ENCODE data around the gene PARVB.
A peak's percentile ranks its signal among the peaks of the same experiment; 100 is the strongest.
"Not testable (repeated sequence)": the region's sequence is repeated elsewhere in the genome, so short reads cannot be mapped to it uniquely, and the experiment has no call there.

PARVB gene

DNA sequence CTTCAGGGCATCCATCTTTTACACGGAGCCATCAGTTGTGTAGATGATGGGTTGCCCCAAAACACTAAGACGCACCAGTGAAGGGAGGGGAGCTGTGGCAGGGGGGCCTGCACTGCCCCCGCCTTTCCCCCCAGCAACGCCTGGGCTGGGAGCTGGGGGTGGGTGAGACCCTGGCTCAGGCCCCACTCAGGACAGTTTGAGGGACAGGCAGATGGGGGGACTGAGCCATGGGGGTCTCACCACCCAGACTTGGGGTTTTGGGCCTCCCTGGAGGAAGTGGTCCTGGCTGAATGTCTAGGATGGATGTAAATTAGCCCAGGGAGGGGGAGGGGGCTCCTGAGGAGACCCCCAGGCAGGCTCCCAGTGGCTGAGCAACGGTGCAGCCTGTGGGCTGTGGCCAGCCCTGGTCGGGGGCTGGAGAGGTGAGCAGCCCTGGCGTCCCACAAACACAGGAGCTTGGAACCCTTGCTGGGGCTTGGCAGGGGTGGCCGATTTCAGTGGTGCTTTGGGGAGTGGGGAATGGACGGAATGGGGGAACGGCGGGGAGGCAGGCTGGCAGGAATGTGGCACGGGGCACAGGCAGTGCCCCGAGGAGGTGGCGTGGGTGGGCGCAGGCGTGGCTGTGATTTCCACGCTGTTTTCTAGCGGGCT, 6.1 kb downstream of the PARVB start:
- DNase-seq: no peak

GRCh38 chr22:44030702-44031082, 6.6 kb downstream of the PARVB start:
- no peak for DNase-seq

DNA sequence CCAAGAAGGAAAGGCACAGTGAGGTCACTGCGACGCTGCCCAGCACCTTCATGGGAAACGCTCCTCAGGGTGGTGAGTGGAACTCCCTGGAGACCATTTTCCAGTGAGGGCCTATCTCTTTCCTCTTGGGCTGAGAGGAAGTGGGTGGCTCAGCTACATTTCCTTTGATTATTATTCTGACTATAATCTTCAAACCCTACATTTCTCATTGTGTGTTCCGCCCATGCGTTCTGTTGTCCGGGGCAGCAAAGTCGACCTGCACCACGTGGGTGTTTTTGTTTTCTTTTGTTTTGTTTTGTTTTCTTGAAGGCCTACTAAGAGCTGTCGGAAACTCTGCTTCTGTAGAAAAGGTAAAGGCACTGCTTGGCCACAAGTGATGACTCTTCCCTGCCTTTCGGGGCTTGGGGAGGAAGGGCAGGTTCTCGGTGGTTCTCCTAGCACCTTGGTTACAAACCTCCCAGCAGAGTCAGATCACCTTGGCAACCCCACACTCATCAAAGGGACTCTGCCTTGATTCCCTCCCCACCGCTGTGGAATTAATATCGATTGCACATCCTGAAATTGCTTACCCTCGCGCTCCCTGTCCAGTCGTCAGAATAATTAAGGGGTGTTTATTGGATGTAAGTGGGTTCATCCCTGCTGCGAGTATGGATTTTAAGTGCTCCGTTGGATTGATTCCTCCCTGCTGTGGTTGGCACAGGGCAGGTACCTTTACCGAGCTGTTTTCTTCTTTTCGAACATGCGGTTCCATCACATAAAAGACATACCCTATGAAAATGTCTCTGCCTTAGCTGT, 7.3 kb downstream of the PARVB start:
- no peak for DNase-seq

GRCh38 chr22:44032126-44032730, 8.1 kb downstream of the PARVB start:
- no peak for DNase-seq

GRCh38 chr22:44033287-44033686, 9.2 kb downstream of the PARVB start:
- no peak for DNase-seq

DNA sequence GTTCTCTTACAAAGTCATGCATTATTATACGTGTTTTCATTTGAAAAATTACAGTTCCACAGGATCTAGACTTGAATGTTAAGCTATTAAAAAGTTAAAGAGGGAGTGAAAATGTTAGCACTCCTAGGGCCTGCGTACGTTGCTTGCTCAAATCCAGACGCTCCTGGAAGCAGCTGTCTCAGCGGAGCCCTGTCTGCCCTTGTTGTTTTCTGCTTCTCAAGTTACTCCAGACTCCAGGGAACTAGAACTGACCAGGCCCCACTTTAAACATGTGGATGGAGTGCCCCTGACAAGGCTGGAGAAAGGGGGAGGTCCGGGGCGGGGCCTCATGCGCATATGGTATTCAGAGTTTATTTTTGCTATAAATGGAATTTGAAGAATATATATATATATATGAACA, 9.6 kb downstream of the PARVB start:
- peak in 1 of 2 experiments; percentile 38 for DNase-seq

GRCh38 chr22:44037519-44038375, 13.6 kb downstream of the PARVB start:
- DNase-seq: no peak

DNA sequence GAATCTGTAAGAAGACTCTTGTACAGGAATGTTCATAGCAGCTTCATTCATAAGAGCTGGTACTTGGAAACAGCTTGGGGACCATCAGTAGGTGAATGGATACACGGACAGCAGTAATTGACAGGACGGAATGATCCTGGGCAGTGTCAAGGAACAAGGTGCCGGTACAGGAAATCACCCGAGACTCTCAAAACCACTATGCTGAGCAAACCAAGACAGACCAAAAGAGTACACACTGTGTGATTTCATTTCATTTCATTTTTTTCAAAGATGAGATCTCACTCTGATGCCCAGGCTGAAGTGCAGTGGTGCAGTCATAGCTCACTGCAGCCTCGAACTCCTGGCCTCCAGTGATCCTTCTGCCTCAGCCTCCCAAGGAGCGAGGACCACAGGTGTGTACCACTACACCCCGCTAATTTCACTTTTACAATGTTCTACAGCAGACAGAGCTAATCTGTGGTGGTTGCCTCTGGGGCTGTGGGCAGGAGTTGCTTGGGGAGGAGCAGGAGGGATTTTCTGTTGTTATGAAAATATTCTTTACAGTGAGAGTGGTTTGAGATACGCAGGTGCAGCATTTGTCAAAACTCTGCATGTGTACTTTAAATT, 15.6 kb downstream of the PARVB start:
- no peak for DNase-seq

DNA sequence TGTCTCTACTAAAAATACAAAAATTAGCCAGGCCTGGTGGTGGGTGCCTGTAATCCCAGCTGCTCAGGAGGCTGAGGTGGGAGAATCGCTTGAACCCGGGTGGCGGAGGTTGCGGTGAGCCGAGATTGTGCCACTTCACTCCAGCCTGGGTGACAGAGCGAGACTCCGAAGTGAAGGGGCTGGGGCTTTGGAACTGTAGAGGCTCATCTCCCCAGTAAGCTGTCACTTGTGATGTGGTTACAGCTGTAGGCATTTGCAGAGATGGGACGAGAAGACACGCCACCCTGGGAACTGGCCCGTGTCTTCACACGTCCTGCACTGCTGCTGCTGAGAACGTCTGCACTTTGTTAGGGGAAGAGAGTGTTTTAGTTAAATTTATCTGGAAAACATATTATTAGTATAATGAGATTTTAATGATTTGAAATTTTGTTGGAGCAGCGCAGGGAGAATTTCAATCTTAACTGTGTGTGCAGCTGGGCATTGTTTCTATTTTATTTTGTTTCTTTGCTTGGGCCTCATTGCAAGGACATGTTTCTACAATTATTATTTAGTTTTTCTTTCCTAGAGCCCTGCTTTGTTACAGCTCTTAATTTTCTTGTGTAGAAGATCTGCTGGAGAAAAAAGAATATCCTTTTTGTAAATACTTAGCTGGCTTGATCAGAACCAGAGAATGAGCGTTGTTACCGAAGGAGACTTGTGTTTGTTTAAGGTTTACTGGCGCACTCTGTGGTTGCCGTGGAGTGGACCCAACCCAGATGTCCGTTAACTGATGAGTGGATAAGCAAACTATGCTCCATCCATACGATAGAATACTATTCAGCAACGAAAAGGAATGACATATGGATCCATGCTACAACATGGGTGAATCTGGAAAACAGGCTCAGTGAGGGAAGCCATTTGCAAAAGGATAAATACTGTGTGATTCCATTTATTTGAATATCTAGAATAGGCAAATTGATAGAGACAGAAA, 18.4 kb downstream of the PARVB start:
- DNase-seq: no peak

DNA sequence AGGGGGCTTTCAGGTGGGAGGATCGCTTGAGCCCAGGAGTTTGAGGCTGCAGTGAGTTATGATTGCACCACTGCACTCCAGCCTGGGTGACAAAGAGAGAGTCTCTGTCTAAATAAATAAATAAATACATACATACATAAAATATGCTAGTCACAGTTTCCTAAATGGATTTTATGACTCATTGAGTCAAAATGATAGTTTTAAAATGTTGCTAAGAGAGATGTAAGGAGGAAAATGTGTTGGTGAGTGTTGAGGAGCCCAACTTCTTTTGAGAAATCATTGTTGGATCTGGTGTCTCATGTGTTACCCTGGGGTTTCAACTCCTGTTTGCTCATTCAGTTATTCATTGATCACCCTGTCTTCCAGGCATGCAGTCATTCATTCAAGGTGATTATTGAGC, 21.0 kb downstream of the PARVB start:
- DNase-seq: no peak

DNA sequence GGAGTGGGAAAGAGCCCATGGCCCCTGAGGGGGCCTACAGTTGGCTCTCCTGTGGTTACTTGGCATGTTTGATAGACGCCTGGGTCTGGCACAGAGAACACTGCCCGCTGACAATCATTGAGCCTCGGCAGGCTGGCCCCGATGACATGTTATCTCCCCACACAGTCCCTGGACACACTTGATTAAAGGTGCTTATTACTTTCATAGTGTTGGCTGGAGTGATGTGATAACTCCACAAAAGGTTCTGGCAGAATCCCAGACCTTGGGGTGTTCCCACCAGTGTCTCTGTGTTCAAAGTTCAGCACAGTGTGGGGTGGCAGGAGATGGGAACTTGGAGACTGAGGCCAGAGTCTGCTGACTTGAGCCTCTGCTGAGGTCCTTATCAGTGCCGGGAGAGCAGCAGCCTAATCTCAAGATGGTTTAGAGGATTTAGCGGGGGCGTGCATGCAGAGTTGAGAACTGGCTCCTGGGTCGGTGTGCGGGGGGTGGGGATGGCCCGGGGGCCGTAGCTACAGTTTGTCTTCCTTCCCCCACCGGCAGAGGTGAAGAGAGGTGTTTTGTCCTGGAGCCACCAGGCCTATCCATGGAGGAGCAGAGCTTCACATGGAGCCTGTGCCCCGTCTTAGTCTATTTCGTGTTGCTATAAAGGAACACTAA, 22.5 kb downstream of the PARVB start:
- DNase-seq: no peak

DNA sequence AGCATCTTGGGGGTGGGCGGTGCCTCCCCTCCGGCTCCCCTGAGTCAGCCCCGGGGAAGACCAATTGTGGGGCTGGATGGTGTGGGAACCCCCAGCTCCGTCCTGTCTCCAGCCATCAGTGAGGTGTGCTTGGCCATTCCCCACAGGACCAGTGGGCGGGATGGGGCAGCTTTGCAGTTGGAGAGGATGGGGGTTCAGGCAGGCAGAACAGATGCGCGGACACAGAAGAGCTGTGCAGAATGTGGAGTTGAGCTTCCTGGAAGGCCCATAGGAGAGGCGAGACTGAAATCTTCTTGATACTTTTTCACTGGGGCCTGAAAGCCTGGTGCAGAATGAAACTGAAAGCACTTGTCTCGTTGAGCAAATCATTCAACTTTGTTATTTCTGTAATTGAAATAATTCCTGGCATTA, 23.8 kb downstream of the PARVB start:
- DNase-seq: no peak

- DNase-seq: no peak
Observed at GRCh38 chr22:44049486-44050231, 25.6 kb downstream of the PARVB start.

GRCh38 chr22:44050766-44051355, 26.8 kb downstream of the PARVB start:
- no peak for DNase-seq

DNA sequence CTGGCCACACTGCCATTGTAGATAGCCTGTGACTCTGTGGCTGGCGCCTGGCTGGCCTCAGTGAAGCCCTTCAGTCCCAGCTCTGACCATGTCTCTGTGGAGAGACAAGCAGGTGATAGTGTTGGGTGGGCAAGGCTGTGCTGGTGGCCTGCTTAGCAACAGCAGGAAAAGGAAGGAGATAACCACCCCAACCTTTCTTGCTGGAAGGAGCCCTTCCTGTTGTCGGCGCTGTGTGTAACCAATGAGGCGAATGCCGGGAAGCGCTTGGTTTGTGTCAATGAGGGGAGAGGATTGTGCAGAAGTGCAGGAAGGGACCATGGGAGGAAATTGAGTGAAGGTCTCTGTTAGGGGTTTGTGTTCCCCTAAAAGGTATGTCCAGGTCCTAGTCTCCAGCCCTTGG, 27.3 kb downstream of the PARVB start:
- DNase-seq: no peak

DNA sequence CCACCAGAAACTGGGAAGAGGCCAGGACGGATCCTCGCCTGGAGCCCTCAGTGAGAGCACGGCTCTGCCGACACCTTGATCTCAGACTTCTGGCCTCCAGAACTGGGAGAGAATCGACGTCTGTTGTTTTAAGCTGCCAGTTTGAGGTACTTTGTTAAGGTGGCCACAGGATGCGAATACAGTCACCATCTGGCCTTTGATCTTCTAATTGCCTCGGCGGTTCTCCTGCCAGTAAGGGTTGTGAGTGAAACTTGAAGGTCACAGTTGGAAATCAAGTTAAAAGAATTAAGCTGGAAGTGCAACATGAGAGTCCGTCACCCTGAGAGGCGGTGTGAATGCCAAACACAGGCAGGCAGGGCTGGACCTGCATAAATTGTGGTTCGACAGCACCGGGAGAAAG, 27.9 kb downstream of the PARVB start:
- no peak for DNase-seq

- DNase-seq: no peak
Observed at GRCh38 chr22:44055805-44056204, 31.7 kb downstream of the PARVB start.

DNA sequence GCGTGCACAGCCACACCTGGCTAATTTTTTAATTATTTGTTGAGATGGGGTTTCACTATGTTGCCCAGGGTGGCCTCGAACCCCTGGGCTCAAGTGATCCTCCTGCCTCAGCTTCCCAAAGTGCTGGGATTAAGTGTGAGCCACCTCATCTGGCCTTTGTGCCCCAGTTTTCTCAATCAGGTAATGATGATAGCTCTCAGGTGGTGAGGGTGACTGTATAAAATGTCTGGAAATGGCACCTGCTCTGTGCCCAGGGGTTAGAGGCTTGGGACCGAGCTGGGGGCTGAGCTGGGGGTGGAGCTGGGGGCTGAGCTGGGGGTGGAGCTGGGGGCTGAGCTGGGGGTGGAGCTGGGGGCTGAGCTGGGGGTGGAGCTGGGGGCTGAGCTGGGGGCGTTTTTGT, 32.5 kb downstream of the PARVB start:
- not testable (repeated sequence) for DNase-seq

- no peak for DNase-seq
Observed at GRCh38 chr22:44057401-44057987, 33.4 kb downstream of the PARVB start.

Data from NCI-H187 (cell line).